Measurements from ENCODE around the gene ATP6V0A4. TPM values are rescaled to one million over a fixed set of nuclear protein-coding genes. Genes with fewer than 3 reads are reported as not detected.

ATP6V0A4 gene
- total and polyA plus RNA-seq, 2 experiments from 2014 or later, result 0.43 TPM

- no peaks in the 10 kb centered on the region for H3F3A ChIP-seq (ENCODE audit: insufficient read depth)
- no peaks in the 10 kb centered on the region for H3K9me2 ChIP-seq (ENCODE audit: insufficient read depth)
- H3K9me3 ChIP-seq (ENCODE audit: low read depth), result no peaks in the 10 kb centered on the region
- H3K27ac ChIP-seq, result no peak overlapping the region
- in situ Hi-C loops (cut with MboI), result loop anchor here (25.0 kb wide), 3 partner anchors 564 to 1114 kb away; no protein-coding TSS in a partner anchor
- peaks cover 12% of the 10 kb centered on the region; the same call in 1 of the 2 replicates for H3K27me3 ChIP-seq (replicated peaks; ENCODE audit: insufficient read depth)
- H3K36me3 ChIP-seq (ENCODE audit: low read depth), result no peaks in the 10 kb centered on the region
- no peaks in the 10 kb centered on the region for H3K4me1 ChIP-seq (ENCODE audit: insufficient read depth)
- H2AFZ ChIP-seq, result no peak overlapping the region
- H3K4me2 ChIP-seq (ENCODE audit: unreplicated experiment), result no peak overlapping the region
- H3K4me3 ChIP-seq, result no peak overlapping the region
- H3K9ac ChIP-seq, result no peak overlapping the region
- DNase-seq, result no peak
- H3K79me2 ChIP-seq (ENCODE audit: insufficient read depth), result no peaks in the 10 kb centered on the region
- WGBS, 2 experiments (ENCODE audit: low coverage in 1 of 2, low lambda C conversion rate in 2 of 2, missing lambda C conversion rate in 2 of 2), result 63 to 75% methylated on average over 7 to 9 of the region's 9 CpGs
- TF ChIP-seq EZH2phosphoT487 (IDR thresholded peaks at IDR 0.05; ENCODE audit: insufficient read depth, low read depth) (no peak), EZH2 (IDR thresholded peaks at IDR 0.05; ENCODE audit: insufficient read depth, poor library complexity, severe bottlenecking) (no peak)
- H4K20me1 ChIP-seq (ENCODE audit: insufficient read depth), result no peaks in the 10 kb centered on the region
These were observed 71.7 kb downstream of the ATP6V0A4 start for GRCh38 chr7:138726288-138726687.

- Histone ChIP-seq H3K27ac (no peak overlapping the region), H3K4me3 (no peak overlapping the region), H2AFZ (no peak overlapping the region), H3K4me1 (ENCODE audit: insufficient read depth) (peaks cover 9% of the 10 kb centered on the region; the same call in 1 of the 2 replicates), H3F3A (ENCODE audit: insufficient read depth) (no peaks in the 10 kb centered on the region), H3K36me3 (ENCODE audit: low read depth) (no peaks in the 10 kb centered on the region), H4K20me1 (ENCODE audit: insufficient read depth) (no peaks in the 10 kb centered on the region), H3K4me2 (ENCODE audit: unreplicated experiment) (no peak overlapping the region), H3K27me3 (replicated peaks; ENCODE audit: insufficient read depth) (peaks cover 3% of the 10 kb centered on the region; the same call in 1 of the 2 replicates), H3K9ac (no peak overlapping the region), H3K79me2 (ENCODE audit: insufficient read depth) (no peaks in the 10 kb centered on the region), H3K9me3 (ENCODE audit: low read depth) (no peaks in the 10 kb centered on the region), H3K9me2 (ENCODE audit: insufficient read depth) (no peaks in the 10 kb centered on the region)
- 22 to 31% methylated on average over 4 of the region's 4 CpGs for WGBS, 2 experiments (ENCODE audit: low coverage in 1 of 2, low lambda C conversion rate in 2 of 2, missing lambda C conversion rate in 2 of 2)
- in situ Hi-C loops (cut with MboI), result no loop called here
- peak; percentile 61 for DNase-seq
- TF ChIP-seq EZH2 (IDR thresholded peaks at IDR 0.05; ENCODE audit: insufficient read depth, poor library complexity, severe bottlenecking), result no peak
- TF ChIP-seq EZH2phosphoT487 (IDR thresholded peaks at IDR 0.05; ENCODE audit: insufficient read depth, low read depth), result no peak
These were observed 77.7 kb downstream of the ATP6V0A4 start for GRCh38 chr7:138720286-138720685.

- WGBS, 2 experiments (ENCODE audit: low coverage in 1 of 2, low lambda C conversion rate in 2 of 2, missing lambda C conversion rate in 2 of 2), result 56 to 61% methylated on average over 7 of the region's 7 CpGs
- Histone ChIP-seq H3K9me2 (ENCODE audit: insufficient read depth) (no peaks in the 10 kb centered on the region), H3K9me3 (ENCODE audit: low read depth) (no peaks in the 10 kb centered on the region), H2AFZ (no peak overlapping the region), H3K4me3 (no peak overlapping the region), H3K4me2 (ENCODE audit: unreplicated experiment) (no peak overlapping the region), H4K20me1 (ENCODE audit: insufficient read depth) (no peaks in the 10 kb centered on the region), H3K36me3 (ENCODE audit: low read depth) (no peaks in the 10 kb centered on the region), H3K27ac (no peak overlapping the region), H3K9ac (no peak overlapping the region), H3K4me1 (ENCODE audit: insufficient read depth) (peaks cover 9% of the 10 kb centered on the region; the same call in 1 of the 2 replicates), H3K79me2 (ENCODE audit: insufficient read depth) (no peaks in the 10 kb centered on the region), H3F3A (ENCODE audit: insufficient read depth) (no peaks in the 10 kb centered on the region), H3K27me3 (replicated peaks; ENCODE audit: insufficient read depth) (peaks cover 3% of the 10 kb centered on the region; the same call in 1 of the 2 replicates)
- in situ Hi-C loops (cut with MboI), result no loop called here
- no peak for TF ChIP-seq EZH2 (IDR thresholded peaks at IDR 0.05; ENCODE audit: insufficient read depth, poor library complexity, severe bottlenecking)
- DNase-seq, result no peak
These were observed 81.1 kb downstream of the ATP6V0A4 start for GRCh38 chr7:138716889-138717288.

GRCh38 chr7:138713191-138713590 is 84.8 kb downstream of the ATP6V0A4 start:
- no peak for DNase-seq
- in situ Hi-C loops (cut with MboI), result no loop called here
- 42 to 46% methylated on average over 7 of the region's 7 CpGs for WGBS, 2 experiments (ENCODE audit: low coverage in 1 of 2, low lambda C conversion rate in 2 of 2, missing lambda C conversion rate in 2 of 2)

GRCh38 chr7:138712652-138713051 is 85.3 kb downstream of the ATP6V0A4 start:
- no peaks in the 10 kb centered on the region for H3K36me3 ChIP-seq (ENCODE audit: low read depth)
- H4K20me1 ChIP-seq (ENCODE audit: insufficient read depth), result no peaks in the 10 kb centered on the region
- no peaks in the 10 kb centered on the region for H3F3A ChIP-seq (ENCODE audit: insufficient read depth)
- no peak overlapping the region for H2AFZ ChIP-seq
- no peaks in the 10 kb centered on the region for H3K4me1 ChIP-seq (ENCODE audit: insufficient read depth)
- H3K9me2 ChIP-seq (ENCODE audit: insufficient read depth), result no peaks in the 10 kb centered on the region
- no peak for TF ChIP-seq EZH2 (IDR thresholded peaks at IDR 0.05; ENCODE audit: insufficient read depth, poor library complexity, severe bottlenecking)
- TF ChIP-seq EZH2phosphoT487 (IDR thresholded peaks at IDR 0.05; ENCODE audit: insufficient read depth, low read depth), result no peak
- no peak overlapping the region for H3K27ac ChIP-seq
- no peak overlapping the region for H3K9ac ChIP-seq
- peaks cover 3% of the 10 kb centered on the region; the same call in 1 of the 2 replicates for H3K27me3 ChIP-seq (replicated peaks; ENCODE audit: insufficient read depth)
- 73 to 74% methylated on average over 9 of the region's 9 CpGs for WGBS, 2 experiments (ENCODE audit: low coverage in 1 of 2, low lambda C conversion rate in 2 of 2, missing lambda C conversion rate in 2 of 2)
- no peaks in the 10 kb centered on the region for H3K9me3 ChIP-seq (ENCODE audit: low read depth)
- no peak overlapping the region for H3K4me2 ChIP-seq (ENCODE audit: unreplicated experiment)
- no peak overlapping the region for H3K4me3 ChIP-seq
- no peaks in the 10 kb centered on the region for H3K79me2 ChIP-seq (ENCODE audit: insufficient read depth)
- no peak for DNase-seq
- in situ Hi-C loops (cut with MboI), result no loop called here

More at GRCh38 chr7:138713191-138713590, 84.8 kb downstream of the ATP6V0A4 start:
- no peak overlapping the region for H3K27ac ChIP-seq
- H4K20me1 ChIP-seq (ENCODE audit: insufficient read depth), result no peaks in the 10 kb centered on the region
- H3K9ac ChIP-seq, result no peak overlapping the region
- peaks cover 3% of the 10 kb centered on the region; the same call in 1 of the 2 replicates for H3K27me3 ChIP-seq (replicated peaks; ENCODE audit: insufficient read depth)
- H2AFZ ChIP-seq, result no peak overlapping the region
- no peaks in the 10 kb centered on the region for H3K9me3 ChIP-seq (ENCODE audit: low read depth)
- no peaks in the 10 kb centered on the region for H3K79me2 ChIP-seq (ENCODE audit: insufficient read depth)
- no peaks in the 10 kb centered on the region for H3K9me2 ChIP-seq (ENCODE audit: insufficient read depth)
- TF ChIP-seq EZH2 (IDR thresholded peaks at IDR 0.05; ENCODE audit: insufficient read depth, poor library complexity, severe bottlenecking), result no peak
- TF ChIP-seq EZH2phosphoT487 (IDR thresholded peaks at IDR 0.05; ENCODE audit: insufficient read depth, low read depth), result no peak
- no peaks in the 10 kb centered on the region for H3K36me3 ChIP-seq (ENCODE audit: low read depth)
- H3F3A ChIP-seq (ENCODE audit: insufficient read depth), result no peaks in the 10 kb centered on the region
- no peaks in the 10 kb centered on the region for H3K4me1 ChIP-seq (ENCODE audit: insufficient read depth)
- H3K4me2 ChIP-seq (ENCODE audit: unreplicated experiment), result no peak overlapping the region
- H3K4me3 ChIP-seq, result no peak overlapping the region

Measured in GM23248 (cell line).